Stimulated activated naive CD4-positive, alpha-beta T cell treated with Interleukin-2 at 50 U/mL for 16 hours (primary cell): ENCODE results near the gene COX10.
"Not testable (repeated sequence)": the region's sequence is repeated elsewhere in the genome, so short reads cannot be mapped to it uniquely, and the experiment has no call there.

Experiments used
- DNase-seq: peaks from one replicate; lab custom pipeline; 2025; lab: John Stamatoyannopoulos, UW

The COX10 gene

GRCh38 chr17:14177801-14178200 is 108.5 kb downstream of the COX10 start:
- DNase-seq, result not testable (repeated sequence)

- DNase-seq, result not testable (repeated sequence)
These were observed 110.6 kb downstream of the COX10 start for GRCh38 chr17:14179951-14180350.

- DNase-seq, result not testable (repeated sequence)
These were observed 112.8 kb downstream of the COX10 start for GRCh38 chr17:14182084-14182483.

- not testable (repeated sequence) for DNase-seq
These were observed 115.2 kb downstream of the COX10 start for GRCh38 chr17:14184536-14184935.

GRCh38 chr17:14186443-14186842 is 117.1 kb downstream of the COX10 start:
- DNase-seq, result not testable (repeated sequence)

- DNase-seq, result not testable (repeated sequence)
These were observed 121.5 kb downstream of the COX10 start for GRCh38 chr17:14190774-14191173.

- DNase-seq, result not testable (repeated sequence)
These were observed 122.2 kb downstream of the COX10 start for GRCh38 chr17:14191469-14191868.

- not testable (repeated sequence) for DNase-seq
These were observed 122.7 kb downstream of the COX10 start for GRCh38 chr17:14192039-14192438.

GRCh38 chr17:14192636-14193344 is 123.5 kb downstream of the COX10 start:
- DNase-seq, result not testable (repeated sequence)

GRCh38 chr17:14196377-14196997 is 127.2 kb downstream of the COX10 start:
- no peak for DNase-seq

GRCh38 chr17:14197057-14197456 is 127.8 kb downstream of the COX10 start:
- DNase-seq, result no peak

- peak; percentile 37 for DNase-seq
These were observed 128.3 kb downstream of the COX10 start for GRCh38 chr17:14197586-14197985.

- no peak for DNase-seq
These were observed 128.7 kb downstream of the COX10 start for GRCh38 chr17:14198013-14198412.

GRCh38 chr17:14198575-14198974 is 129.3 kb downstream of the COX10 start:
- no peak for DNase-seq

GRCh38 chr17:14199601-14200000 is 130.3 kb downstream of the COX10 start:
- no peak for DNase-seq

GRCh38 chr17:14200354-14200753 is 131.1 kb downstream of the COX10 start:
- no peak for DNase-seq

- peak; percentile 54 for DNase-seq
These were observed 132.0 kb downstream of the COX10 start for GRCh38 chr17:14201021-14201987.

- no peak for DNase-seq
These were observed 132.7 kb downstream of the COX10 start for GRCh38 chr17:14201988-14202380.

- no peak for DNase-seq
These were observed 133.3 kb downstream of the COX10 start for GRCh38 chr17:14202388-14203166.

- DNase-seq, result no peak
These were observed 134.1 kb downstream of the COX10 start for GRCh38 chr17:14203388-14203787.

GRCh38 chr17:14204084-14204483 is 134.8 kb downstream of the COX10 start:
- DNase-seq, result no peak

GRCh38 chr17:14204546-14204945 is 135.2 kb downstream of the COX10 start:
- no peak for DNase-seq
